Measurements from ENCODE around the gene NOTCH2.

DNA sequence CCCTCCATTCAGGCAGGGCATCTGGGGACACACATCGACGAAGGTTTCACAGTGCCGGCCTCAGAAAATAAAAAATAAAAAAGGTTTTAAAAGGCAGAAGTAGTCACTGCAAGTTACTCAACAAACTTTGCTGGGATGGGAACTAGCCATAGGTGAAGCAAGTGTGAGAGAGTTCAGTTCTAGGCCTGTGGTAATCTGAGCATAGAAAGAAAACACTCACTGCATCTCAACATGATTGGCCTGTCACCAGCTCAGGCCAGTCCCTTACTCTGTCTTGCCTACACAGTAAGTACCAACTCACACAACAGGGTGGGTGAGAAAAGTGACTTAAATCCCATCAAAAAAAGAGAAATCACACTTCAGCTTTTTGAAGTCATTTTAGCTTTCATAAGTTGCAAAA is 142.9 kb downstream of the NOTCH2 start:
- TF ChIP-seq, protein P1, sequence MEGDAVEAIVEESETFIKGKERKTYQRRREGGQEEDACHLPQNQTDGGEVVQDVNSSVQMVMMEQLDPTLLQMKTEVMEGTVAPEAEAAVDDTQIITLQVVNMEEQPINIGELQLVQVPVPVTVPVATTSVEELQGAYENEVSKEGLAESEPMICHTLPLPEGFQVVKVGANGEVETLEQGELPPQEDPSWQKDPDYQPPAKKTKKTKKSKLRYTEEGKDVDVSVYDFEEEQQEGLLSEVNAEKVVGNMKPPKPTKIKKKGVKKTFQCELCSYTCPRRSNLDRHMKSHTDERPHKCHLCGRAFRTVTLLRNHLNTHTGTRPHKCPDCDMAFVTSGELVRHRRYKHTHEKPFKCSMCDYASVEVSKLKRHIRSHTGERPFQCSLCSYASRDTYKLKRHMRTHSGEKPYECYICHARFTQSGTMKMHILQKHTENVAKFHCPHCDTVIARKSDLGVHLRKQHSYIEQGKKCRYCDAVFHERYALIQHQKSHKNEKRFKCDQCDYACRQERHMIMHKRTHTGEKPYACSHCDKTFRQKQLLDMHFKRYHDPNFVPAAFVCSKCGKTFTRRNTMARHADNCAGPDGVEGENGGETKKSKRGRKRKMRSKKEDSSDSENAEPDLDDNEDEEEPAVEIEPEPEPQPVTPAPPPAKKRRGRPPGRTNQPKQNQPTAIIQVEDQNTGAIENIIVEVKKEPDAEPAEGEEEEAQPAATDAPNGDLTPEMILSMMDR (IDR thresholded peaks at IDR 0.05 in 4 of 5, conservative IDR thresholded peaks at IDR 0.05 in 1 of 5) = no peak
- no peak for TF ChIP-seq POLR2A (IDR thresholded peaks at IDR 0.05)

Measured in gastrocnemius medialis (tissue), 4 donors.